GM10847 (cell line): Measurements from ENCODE around the gene ZFP69.

Experiments
- POLR2A ChIP-seq: IDR thresholded peaks from 2 replicates; pipeline ENCODE4 v1.6.1; 2011; ENCODE audit not compliant: insufficient read length; ENCODE audit errors: extremely low read depth

ZFP69 gene

GRCh38 chr1:40476924-40477677, at the start of gene ZFP69:
ZFP69 (plus strand) TSS chr1:40477290; CDS start chr1:40479362, 2,072 bp downstream.
- peak; percentile 62 for TF ChIP-seq POLR2A

GRCh38 chr1:40431385-40431784, 45.7 kb upstream of the ZFP69 start:
- TF ChIP-seq POLR2A: no peak

- TF ChIP-seq POLR2A: no peak
These were observed 44.3 kb upstream of the ZFP69 start for GRCh38 chr1:40432644-40433390.

- TF ChIP-seq POLR2A: no peak
These were observed 41.6 kb upstream of the ZFP69 start for GRCh38 chr1:40435471-40435870.

- no peak for TF ChIP-seq POLR2A
These were observed 41.2 kb upstream of the ZFP69 start for GRCh38 chr1:40435876-40436275.

GRCh38 chr1:40438391-40439015, 38.6 kb upstream of the ZFP69 start:
- TF ChIP-seq POLR2A: no peak

GRCh38 chr1:40439247-40439646, 37.8 kb upstream of the ZFP69 start:
- TF ChIP-seq POLR2A: no peak

GRCh38 chr1:40449684-40450494, 27.2 kb upstream of the ZFP69 start, which contains the start of gene ZFP69B:
ZFP69B (plus strand) TSS chr1:40450476; CDS start chr1:40450962, 486 bp downstream.
- TF ChIP-seq POLR2A: peak; percentile 70

- no peak for TF ChIP-seq POLR2A
These were observed 26.4 kb upstream of the ZFP69 start for GRCh38 chr1:40450495-40451237.

GRCh38 chr1:40451238-40451585, 25.9 kb upstream of the ZFP69 start:
- TF ChIP-seq POLR2A: no peak

GRCh38 chr1:40454873-40455272, 22.2 kb upstream of the ZFP69 start:
- no peak for TF ChIP-seq POLR2A

GRCh38 chr1:40462956-40463590, 14.0 kb upstream of the ZFP69 start:
- no peak for TF ChIP-seq POLR2A

- TF ChIP-seq POLR2A: no peak
These were observed 7.8 kb upstream of the ZFP69 start for GRCh38 chr1:40469327-40469726.

GRCh38 chr1:40475268-40475667, 1.8 kb upstream of the ZFP69 start:
- no peak for TF ChIP-seq POLR2A
